GM18909 (cell line): ENCODE results near the gene RAB40AL.

ENCODE experiments used
- ATAC-seq: cut with Tn5 transposase; IDR thresholded peaks from one replicate; pipeline ENCODE4 v1.9.1; 2021; ENCODE audit warnings: mild to moderate bottlenecking; ENCODE audit not compliant: unreplicated experiment, poor library complexity

RAB40AL gene

DNA sequence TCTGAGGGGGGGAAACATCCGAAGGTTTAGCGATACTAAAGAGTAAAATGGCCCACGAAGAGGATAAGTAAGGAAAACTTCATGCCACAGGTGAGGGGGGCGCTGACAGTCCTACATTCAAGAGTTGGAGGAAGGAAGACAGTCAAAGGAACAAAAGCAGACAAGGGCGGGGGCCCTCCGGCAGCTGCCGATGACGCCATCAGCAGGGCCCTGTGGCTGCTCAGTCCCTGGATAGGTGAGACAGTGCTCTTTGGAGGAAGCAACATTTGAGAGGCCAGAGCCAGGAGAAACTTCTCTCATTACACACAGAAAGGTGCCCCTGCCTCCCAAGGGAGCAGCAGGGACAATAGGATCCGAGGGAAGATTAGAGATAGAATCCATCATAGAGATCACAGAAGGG is 41.5 kb downstream of the RAB40AL start:
- ATAC-seq: no peak

- ATAC-seq: no peak
These were observed 42.5 kb downstream of the RAB40AL start for GRCh38 chrX:102979536-102979935.

- no peak for ATAC-seq
These were observed 46.1 kb downstream of the RAB40AL start for GRCh38 chrX:102983205-102983604.

DNA sequence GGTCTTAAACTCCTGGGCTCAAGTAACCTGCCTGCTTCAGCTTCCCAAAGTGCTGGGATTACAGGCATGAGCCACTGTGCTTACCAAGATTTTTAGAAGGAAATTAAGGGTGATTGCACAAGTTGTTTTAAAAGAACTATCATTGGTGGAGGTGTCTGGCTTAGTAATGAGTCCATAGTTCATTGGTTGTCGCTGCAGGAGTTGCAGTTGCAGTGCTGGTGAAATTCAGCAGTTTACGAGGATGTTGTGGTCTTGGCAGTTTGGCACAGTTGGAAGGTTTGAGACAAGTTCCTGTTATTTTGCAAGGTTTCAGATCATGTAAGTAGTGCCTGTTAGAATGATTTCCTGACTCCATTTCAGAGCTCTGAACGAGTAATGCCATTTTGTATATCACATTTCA is 48.1 kb downstream of the RAB40AL start:
- no peak for ATAC-seq
